ENCODE measurements around the gene IMPG2.

Gene IMPG2

GRCh38 chr3:101179637-101180036 lies 140.7 kb downstream of the IMPG2 start:
- no peak for DNase-seq

- DNase-seq = no peak
Observed at GRCh38 chr3:101177577-101177976, 142.8 kb downstream of the IMPG2 start.
